Smooth muscle cell (in vitro differentiated cells): Measurements from ENCODE around the gene SSTR4. TPM values are rescaled to one million over a fixed set of nuclear protein-coding genes. Genes with fewer than 3 reads are reported as not detected.

ENCODE experiments used
- DNase-seq: peaks from one replicate; lab custom pipeline; 2025; ENCODE audit not compliant: unreplicated experiment; lab: John Stamatoyannopoulos, UW
- H2AFZ ChIP-seq: fragments of 200-600 bp; sonication (generic); 2 replicates; pipeline ENCODE4 v1.6.0; 2016; ENCODE audit warnings: antibody characterized with exemption, low read depth, mild to moderate bottlenecking
- H3F3A ChIP-seq: fragments of 200-600 bp; sonication (generic); 2 replicates; pipeline ENCODE4 v1.6.0; 2017; ENCODE audit warnings: antibody characterized with exemption, low read depth
- H3K27ac ChIP-seq: fragments of 200-600 bp; sonication (generic); 2 replicates; pipeline ENCODE4 v1.5.1; 2016; ENCODE audit warnings: low read depth, mild to moderate bottlenecking
- H3K27me3 ChIP-seq: fragments of 200-600 bp; sonication (generic); 2 replicates; pipeline ENCODE4 v1.6.1; 2016; ENCODE audit warnings: low read depth, mild to moderate bottlenecking
- H3K36me3 ChIP-seq: fragments of 200-600 bp; sonication (generic); 2 replicates; pipeline ENCODE4 v1.5.1; 2016; ENCODE audit warnings: low read depth
- H3K4me1 ChIP-seq: fragments of 200-600 bp; sonication (generic); 2 replicates; pipeline ENCODE4 v1.5.1; 2016; ENCODE audit warnings: low read depth
- H3K4me2 ChIP-seq: fragments of 200-600 bp; sonication (generic); 2 replicates; pipeline ENCODE4 v1.6.0; 2016; ENCODE audit warnings: mild to moderate bottlenecking
- H3K4me3 ChIP-seq: fragments of 200-600 bp; sonication (generic); 2 replicates; pipeline ENCODE4 v1.5.1; 2016; ENCODE audit warnings: mild to moderate bottlenecking
- H3K79me2 ChIP-seq: fragments of 200-600 bp; sonication (generic); 2 replicates; pipeline ENCODE4 v1.6.0; 2016; ENCODE audit warnings: low read depth, mild to moderate bottlenecking
- H3K9ac ChIP-seq: fragments of 200-600 bp; sonication (generic); 2 replicates; pipeline ENCODE4 v1.6.0; 2016; ENCODE audit warnings: low read depth
- H3K9me3 ChIP-seq: fragments of 200-600 bp; sonication (generic); replicated peaks from 2 replicates; pipeline ENCODE4 v1.5.1; 2016; ENCODE audit warnings: low read depth
- H4K20me1 ChIP-seq: fragments of 200-600 bp; sonication (generic); 2 replicates; pipeline ENCODE4 v1.6.0; 2016; ENCODE audit warnings: low read depth
- CTCF ChIP-seq: fragments of 200-600 bp; sonication (generic); IDR thresholded peaks from 2 replicates; pipeline ENCODE4 v1.5.1; 2017; ENCODE audit warnings: borderline replicate concordance, mild to moderate bottlenecking, antibody characterized with exemption; ENCODE audit not compliant: insufficient read depth, poor library complexity, severe bottlenecking
- WGBS: methylation state at CpG from one replicate; pipeline ENCODE4 v1.1.7; 2016; ENCODE audit warnings: low lambda C conversion rate; 5-methylcytosine and 5-hydroxymethylcytosine counted together
- polyA plus RNA-seq: library from polyadenylated mRNA; unstranded; fragments of >200 nt; fragmentation: Nextera tagmentation; extraction: Ambion mirVana; gene quantifications from 2 replicates; pipeline ENCODE4 v1.2.1, GENCODE V29; 2016
- total RNA-seq: library from RNA; depleted of rRNA; stranded (reverse); fragments of >200 nt; gene quantifications from 2 replicates; pipeline ENCODE4 v1.2.3, GENCODE V29; 2014

SSTR4 gene
- total and polyA plus RNA-seq, 2 experiments from 2014 or later, result not detected

- Histone ChIP-seq H3K27me3 (no peaks in the 10 kb centered on the region), H2AFZ (no peak overlapping the region), H3K4me1 (no peaks in the 10 kb centered on the region), H4K20me1 (no peaks in the 10 kb centered on the region), H3K9ac (no peak overlapping the region), H3K79me2 (no peaks in the 10 kb centered on the region), H3K27ac (no peak overlapping the region), H3K4me3 (no peak overlapping the region), H3F3A (no peaks in the 10 kb centered on the region), H3K9me3 (no peaks in the 10 kb centered on the region), H3K36me3 (no peaks in the 10 kb centered on the region), H3K4me2 (no peak overlapping the region)
- TF ChIP-seq CTCF, result no peak
- DNase-seq, result no peak
- WGBS, result 93% methylated on average over 10 of the region's 10 CpGs
Measured at GRCh38 chr20:23080521-23080920, 45.4 kb downstream of the SSTR4 start.

- Histone ChIP-seq H3K9me3 (no peaks in the 10 kb centered on the region), H3K27me3 (no peaks in the 10 kb centered on the region), H2AFZ (no peak overlapping the region), H3K4me1 (no peaks in the 10 kb centered on the region), H3K9ac (no peak overlapping the region), H3K4me2 (no peak overlapping the region), H3K36me3 (no peaks in the 10 kb centered on the region), H3K27ac (no peak overlapping the region), H3K79me2 (no peaks in the 10 kb centered on the region), H4K20me1 (no peaks in the 10 kb centered on the region), H3K4me3 (no peak overlapping the region), H3F3A (no peaks in the 10 kb centered on the region)
- no peak for TF ChIP-seq CTCF
- 93% methylated on average over 9 of the region's 9 CpGs for WGBS
- no peak for DNase-seq
Measured at GRCh38 chr20:23081263-23081819, 46.2 kb downstream of the SSTR4 start.

- no peaks in the 10 kb centered on the region for H4K20me1 ChIP-seq
- no peaks in the 10 kb centered on the region for H3K36me3 ChIP-seq
- H3F3A ChIP-seq, result no peaks in the 10 kb centered on the region
- H3K9me3 ChIP-seq, result no peaks in the 10 kb centered on the region
- H3K4me1 ChIP-seq, result no peaks in the 10 kb centered on the region
- WGBS, result 62% methylated on average over 9 of the region's 9 CpGs
- TF ChIP-seq CTCF, result no peak
- H3K27ac ChIP-seq, result no peak overlapping the region
- no peak overlapping the region for H3K4me3 ChIP-seq
- H2AFZ ChIP-seq, result no peak overlapping the region
- H3K9ac ChIP-seq, result no peak overlapping the region
- H3K4me2 ChIP-seq, result no peak overlapping the region
- no peak for DNase-seq
- H3K27me3 ChIP-seq, result no peaks in the 10 kb centered on the region
- no peaks in the 10 kb centered on the region for H3K79me2 ChIP-seq
Measured at GRCh38 chr20:23082846-23083552, 47.9 kb downstream of the SSTR4 start.
